OCI-LY3 (cell line): ENCODE results near the gene CACNA1E.

Source experiments
- EZH2phosphoT487 ChIP-seq: fragments of 200-600 bp; shearing (Covaris generic); IDR thresholded peaks from 2 replicates; pipeline ENCODE4 v1.6.1; 2018; ENCODE audit warnings: antibody characterized with exemption, mixed run types, low read depth
- TF ChIP-seq, protein P1 (sequence below): fragments of 200-600, 300-600 bp; sonication (generic); IDR thresholded peaks from 2 replicates; pipeline ENCODE4 v1.5.1; 2014; ENCODE audit warnings: antibody characterized with exemption, low read length, low read depth

DNA sequence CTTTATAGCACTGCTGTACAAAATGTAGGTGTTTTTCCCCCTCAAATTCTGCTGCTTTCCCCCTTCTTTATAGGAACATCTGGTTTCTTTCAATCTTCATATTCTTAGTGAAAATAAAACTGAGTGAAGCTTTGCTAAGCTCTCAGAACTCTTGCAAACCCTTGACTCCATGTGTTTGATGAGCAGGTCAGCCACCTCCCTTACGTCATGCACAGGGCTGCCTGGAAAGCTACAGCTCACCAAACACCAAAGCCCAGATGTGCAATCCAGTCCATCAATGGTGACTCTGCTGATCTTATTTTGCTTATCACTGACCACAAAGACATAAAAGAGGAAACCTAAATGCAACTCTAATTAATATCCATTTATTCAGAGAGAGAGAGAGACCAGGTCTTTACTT, 5.5 kb downstream of the CACNA1E start:
- TF ChIP-seq, protein P1, sequence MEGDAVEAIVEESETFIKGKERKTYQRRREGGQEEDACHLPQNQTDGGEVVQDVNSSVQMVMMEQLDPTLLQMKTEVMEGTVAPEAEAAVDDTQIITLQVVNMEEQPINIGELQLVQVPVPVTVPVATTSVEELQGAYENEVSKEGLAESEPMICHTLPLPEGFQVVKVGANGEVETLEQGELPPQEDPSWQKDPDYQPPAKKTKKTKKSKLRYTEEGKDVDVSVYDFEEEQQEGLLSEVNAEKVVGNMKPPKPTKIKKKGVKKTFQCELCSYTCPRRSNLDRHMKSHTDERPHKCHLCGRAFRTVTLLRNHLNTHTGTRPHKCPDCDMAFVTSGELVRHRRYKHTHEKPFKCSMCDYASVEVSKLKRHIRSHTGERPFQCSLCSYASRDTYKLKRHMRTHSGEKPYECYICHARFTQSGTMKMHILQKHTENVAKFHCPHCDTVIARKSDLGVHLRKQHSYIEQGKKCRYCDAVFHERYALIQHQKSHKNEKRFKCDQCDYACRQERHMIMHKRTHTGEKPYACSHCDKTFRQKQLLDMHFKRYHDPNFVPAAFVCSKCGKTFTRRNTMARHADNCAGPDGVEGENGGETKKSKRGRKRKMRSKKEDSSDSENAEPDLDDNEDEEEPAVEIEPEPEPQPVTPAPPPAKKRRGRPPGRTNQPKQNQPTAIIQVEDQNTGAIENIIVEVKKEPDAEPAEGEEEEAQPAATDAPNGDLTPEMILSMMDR = no peak
- TF ChIP-seq EZH2phosphoT487 = no peak
